ENCODE measurements around the gene PDE1C. TPM values are rescaled to one million over a fixed set of nuclear protein-coding genes. Genes with fewer than 3 reads are reported as not detected.

Gene PDE1C
- total and polyA plus RNA-seq, 12 donors, result 0.33 to 9.9 (median 2.9) TPM

DNA sequence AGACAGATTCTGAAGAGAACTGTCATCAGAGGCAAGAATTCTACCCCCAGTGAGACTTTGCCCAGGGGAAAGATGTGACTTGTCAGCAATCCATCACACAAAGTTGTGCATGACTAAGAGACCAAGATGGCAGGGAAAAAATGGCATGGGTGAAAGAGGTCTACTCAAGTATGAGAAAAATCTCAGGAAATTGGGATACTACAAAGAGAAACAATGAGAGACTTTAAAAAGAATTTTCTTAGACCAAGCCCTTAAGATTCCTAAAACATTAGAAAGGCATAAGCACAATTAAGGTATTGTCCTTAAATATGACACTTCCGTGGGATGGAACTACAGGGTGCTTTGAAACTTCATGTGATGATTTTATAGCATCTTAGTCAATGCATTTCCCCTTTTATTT is 45.6 kb upstream of the PDE1C start:
- H3K9me3 ChIP-seq (replicated peaks in 1 of 3), result peaks cover 0 to 8% (median 0%) of the 10 kb centered on the region in 3 donors
- H3K4me3 ChIP-seq, result no peak overlapping the region
- no peaks in the 10 kb centered on the region for H3K27me3 ChIP-seq
- DNase-seq, result no peak
- H3K4me1 ChIP-seq (replicated peaks in 1 of 2), result no peaks in the 10 kb centered on the region
- no peak for TF ChIP-seq POLR2A (IDR thresholded peaks at IDR 0.05)
- TF ChIP-seq, protein P1, sequence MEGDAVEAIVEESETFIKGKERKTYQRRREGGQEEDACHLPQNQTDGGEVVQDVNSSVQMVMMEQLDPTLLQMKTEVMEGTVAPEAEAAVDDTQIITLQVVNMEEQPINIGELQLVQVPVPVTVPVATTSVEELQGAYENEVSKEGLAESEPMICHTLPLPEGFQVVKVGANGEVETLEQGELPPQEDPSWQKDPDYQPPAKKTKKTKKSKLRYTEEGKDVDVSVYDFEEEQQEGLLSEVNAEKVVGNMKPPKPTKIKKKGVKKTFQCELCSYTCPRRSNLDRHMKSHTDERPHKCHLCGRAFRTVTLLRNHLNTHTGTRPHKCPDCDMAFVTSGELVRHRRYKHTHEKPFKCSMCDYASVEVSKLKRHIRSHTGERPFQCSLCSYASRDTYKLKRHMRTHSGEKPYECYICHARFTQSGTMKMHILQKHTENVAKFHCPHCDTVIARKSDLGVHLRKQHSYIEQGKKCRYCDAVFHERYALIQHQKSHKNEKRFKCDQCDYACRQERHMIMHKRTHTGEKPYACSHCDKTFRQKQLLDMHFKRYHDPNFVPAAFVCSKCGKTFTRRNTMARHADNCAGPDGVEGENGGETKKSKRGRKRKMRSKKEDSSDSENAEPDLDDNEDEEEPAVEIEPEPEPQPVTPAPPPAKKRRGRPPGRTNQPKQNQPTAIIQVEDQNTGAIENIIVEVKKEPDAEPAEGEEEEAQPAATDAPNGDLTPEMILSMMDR (IDR thresholded peaks at IDR 0.05), result no peak
- no peaks in the 10 kb centered on the region for H3K36me3 ChIP-seq (replicated peaks in 1 of 2)
- no peak overlapping the region for H3K27ac ChIP-seq
- intact Hi-C loops (cut with DNase I), result no loop called here
- 56 to 81% (median 71%) methylated on average over 1 of the region's 1 CpG for WGBS, 4 donors

DNA sequence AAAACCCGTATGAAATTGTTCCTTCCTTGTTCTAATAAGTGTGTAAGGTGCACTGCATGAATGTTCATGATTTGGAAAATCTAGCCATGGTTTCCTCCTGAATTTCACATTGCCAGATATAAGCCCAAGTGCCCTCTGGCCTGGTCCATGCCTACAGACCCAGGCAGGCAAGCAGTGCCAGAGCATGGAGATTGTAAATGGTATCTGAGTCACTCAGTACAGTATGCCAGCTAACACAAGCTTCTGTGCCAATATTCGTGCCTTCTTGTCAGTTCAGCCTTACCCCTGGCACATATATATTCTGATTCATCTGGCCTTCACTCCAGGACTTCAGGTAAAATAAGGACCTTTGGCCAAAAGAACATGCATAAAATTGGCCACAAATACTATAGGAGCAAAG is 38.4 kb upstream of the PDE1C start:
- Histone ChIP-seq H3K4me3 (no peak overlapping the region), H3K27ac (no peak overlapping the region), H3K36me3 (replicated peaks in 1 of 2) (no peaks in the 10 kb centered on the region), H3K4me1 (replicated peaks in 1 of 2) (no peaks in the 10 kb centered on the region), H3K27me3 (no peaks in the 10 kb centered on the region), H3K9me3 (replicated peaks in 1 of 3) (peaks cover 0 to 8% (median 0%) of the 10 kb centered on the region in 3 donors)
- TF ChIP-seq, protein P1 (IDR thresholded peaks at IDR 0.05), result no peak
- no peak for TF ChIP-seq POLR2A (IDR thresholded peaks at IDR 0.05)
- WGBS, 4 donors, result 45 to 75% (median 60%) methylated on average over 2 of the region's 2 CpGs
- intact Hi-C loops (cut with DNase I), result no loop called here
- no peak for DNase-seq

DNA sequence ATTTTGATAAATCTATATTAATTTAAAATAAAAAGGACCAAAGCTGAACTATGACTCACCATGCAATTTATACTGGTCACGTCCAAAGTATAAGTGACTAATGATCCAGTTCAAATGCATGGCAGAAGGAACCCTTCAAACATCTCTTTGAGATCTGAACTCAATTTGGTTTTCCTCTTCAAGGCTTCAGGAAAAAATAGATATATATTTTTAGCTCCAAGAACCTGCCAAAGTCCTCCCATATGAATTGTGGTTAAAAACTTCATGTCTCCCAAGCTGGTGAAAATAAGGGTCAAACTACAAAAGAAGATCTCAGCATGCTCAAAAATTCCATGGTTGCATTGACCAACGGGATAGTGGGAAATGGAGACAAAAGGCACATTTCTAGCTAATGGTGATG is 34.6 kb upstream of the PDE1C start:
- H3K4me3 ChIP-seq, result no peak overlapping the region
- no peaks in the 10 kb centered on the region for H3K9me3 ChIP-seq (replicated peaks in 1 of 3)
- no peak overlapping the region for H3K27ac ChIP-seq
- H3K36me3 ChIP-seq (replicated peaks in 1 of 2), result no peaks in the 10 kb centered on the region
- WGBS, 4 donors, result 49 to 62% (median 57%) methylated on average over 2 of the region's 2 CpGs
- H3K4me1 ChIP-seq (replicated peaks in 1 of 2), result no peaks in the 10 kb centered on the region
- TF ChIP-seq, protein P1 (IDR thresholded peaks at IDR 0.05), result no peak
- no peak for TF ChIP-seq POLR2A (IDR thresholded peaks at IDR 0.05)
- intact Hi-C loops (cut with DNase I), result no loop called here
- DNase-seq, result no peak
- H3K27me3 ChIP-seq, result no peaks in the 10 kb centered on the region

DNA sequence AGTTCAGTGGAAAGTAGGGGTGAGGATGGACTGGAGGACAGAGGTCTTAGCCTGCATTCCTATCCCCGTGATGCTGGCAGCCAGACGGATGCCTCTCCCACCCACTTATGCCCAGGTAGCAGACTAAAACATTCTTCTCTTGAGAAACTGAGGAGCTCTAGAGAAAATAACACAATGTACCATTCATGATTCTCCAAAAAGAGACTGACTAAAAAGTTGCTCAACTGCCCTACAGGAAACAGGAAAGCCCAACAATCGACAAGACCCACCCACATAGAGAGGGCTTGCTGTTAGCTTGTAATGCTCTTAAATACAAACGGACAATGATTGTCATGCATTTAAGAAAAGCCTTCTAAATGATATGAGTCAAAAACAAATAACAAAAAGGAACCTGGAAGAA is 33.2 kb upstream of the PDE1C start:
- no peaks in the 10 kb centered on the region for H3K9me3 ChIP-seq (replicated peaks in 1 of 3)
- no peak overlapping the region for H3K27ac ChIP-seq
- H3K4me3 ChIP-seq, result no peak overlapping the region
- WGBS, 4 donors, result 63 to 76% (median 65%) methylated on average over 4 of the region's 4 CpGs
- no peak for TF ChIP-seq POLR2A (IDR thresholded peaks at IDR 0.05)
- TF ChIP-seq, protein P1 (IDR thresholded peaks at IDR 0.05), result no peak
- intact Hi-C loops (cut with DNase I), result no loop called here
- H3K36me3 ChIP-seq (replicated peaks in 1 of 2), result no peaks in the 10 kb centered on the region
- no peaks in the 10 kb centered on the region for H3K4me1 ChIP-seq (replicated peaks in 1 of 2)
- no peaks in the 10 kb centered on the region for H3K27me3 ChIP-seq
- no peak for DNase-seq
